Epithelial cell of proximal tubule (primary cell): ENCODE measurements around the gene FMR1. TPM values are rescaled to one million over a fixed set of nuclear protein-coding genes. Genes with fewer than 3 reads are reported as not detected.

ENCODE experiments used
- DNase-seq: peaks from one replicate; pipeline ENCODE4 v3.0.0-alpha.2; 2011; ENCODE audit warnings: low read depth
- H3K4me3 ChIP-seq: 2 replicates; pipeline ENCODE4 v1.5.1; 2011; ENCODE audit warnings: low read depth, mild to moderate bottlenecking, low read length
- CTCF ChIP-seq: conservative IDR thresholded peaks from 2 replicates; pipeline ENCODE4 v1.5.1; 2012; ENCODE audit warnings: low read depth, mild to moderate bottlenecking, low read length
- total RNA-seq: library from RNA; depleted of rRNA; stranded (reverse); fragments of >200 nt; gene quantifications from 2 replicates; pipeline ENCODE4 v1.2.3, GENCODE V29; 2015

FMR1 gene
- total RNA-seq, 1 donor from 2014 or later = 11.9 TPM

GRCh38 chrX:147901461-147902126 lies 10.1 kb upstream of the FMR1 start:
- no peak overlapping the region for H3K4me3 ChIP-seq
- no peak for DNase-seq
- no peak for TF ChIP-seq CTCF

- DNase-seq = no peak
- TF ChIP-seq CTCF = no peak
- H3K4me3 ChIP-seq = no peak overlapping the region
These were observed 9.4 kb upstream of the FMR1 start for GRCh38 chrX:147902270-147902669.

GRCh38 chrX:147908106-147908505 lies 3.6 kb upstream of the FMR1 start:
- no peak overlapping the region for H3K4me3 ChIP-seq
- DNase-seq = no peak
- TF ChIP-seq CTCF = no peak

GRCh38 chrX:147910607-147911006 lies 1.1 kb upstream of the FMR1 start:
- peak overlapping the region; percentile 76 for H3K4me3 ChIP-seq
- TF ChIP-seq CTCF = no peak
- no peak for DNase-seq

GRCh38 chrX:147912093-147912801 lies 528 bp downstream of the FMR1 start:
- DNase-seq = no peak
- no peak for TF ChIP-seq CTCF
- peak overlapping the region; percentile 76 for H3K4me3 ChIP-seq

- no peak for DNase-seq
- no peak for TF ChIP-seq CTCF
- H3K4me3 ChIP-seq = peak overlapping the region; percentile 76
These were observed 1.9 kb downstream of the FMR1 start for GRCh38 chrX:147913570-147913969.

- H3K4me3 ChIP-seq = peak overlapping the region; percentile 76
- no peak for TF ChIP-seq CTCF
- no peak for DNase-seq
These were observed 2.9 kb downstream of the FMR1 start for GRCh38 chrX:147914591-147914990.
